Measurements from ENCODE around the gene PARK7.

DNA sequence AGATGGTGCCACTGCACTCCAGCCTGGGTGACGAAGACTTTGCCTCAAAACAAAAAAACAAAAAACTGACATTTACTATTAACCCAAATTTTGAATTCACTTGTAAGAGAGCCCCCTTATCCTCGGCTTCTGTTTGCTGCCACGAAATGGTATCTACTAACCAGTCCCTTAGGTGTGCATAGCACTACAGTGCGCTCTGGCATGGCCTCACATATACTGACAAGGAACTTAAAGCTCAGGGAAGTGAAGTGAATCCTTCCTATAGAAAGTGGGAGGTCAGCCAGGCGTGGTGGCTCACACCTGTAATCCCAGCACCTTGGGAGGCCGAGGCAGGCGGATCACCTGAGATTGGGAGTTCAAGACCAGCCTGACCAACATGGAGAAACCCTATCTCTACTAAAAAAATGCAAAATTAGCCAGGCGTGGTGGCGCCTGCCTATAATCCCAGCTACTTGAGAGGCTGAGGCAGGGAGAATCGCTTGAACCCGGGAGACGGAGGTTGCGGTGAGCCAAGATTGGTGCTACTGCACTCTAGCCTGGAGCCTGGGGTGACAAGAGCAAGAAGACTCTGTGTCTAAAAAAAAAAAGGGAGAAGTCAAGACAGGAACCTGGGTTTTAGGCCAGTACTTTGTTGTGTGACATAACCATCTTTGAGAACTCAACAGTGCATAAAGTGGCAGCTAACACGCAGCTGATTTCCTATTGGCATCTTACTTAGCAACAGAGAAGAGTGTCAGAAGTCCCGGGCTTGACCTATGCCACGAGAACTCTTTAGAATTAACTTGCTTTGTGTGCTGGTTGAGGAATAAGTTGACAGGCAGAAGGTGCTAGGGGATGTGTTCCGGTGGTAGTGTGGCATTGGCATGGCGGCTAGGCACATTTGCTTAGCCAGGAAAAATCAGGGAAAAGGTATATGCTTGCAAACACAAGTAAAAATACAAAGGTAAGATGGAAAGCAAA, 47.8 kb downstream of the PARK7 start:
- TF ChIP-seq, protein P1, sequence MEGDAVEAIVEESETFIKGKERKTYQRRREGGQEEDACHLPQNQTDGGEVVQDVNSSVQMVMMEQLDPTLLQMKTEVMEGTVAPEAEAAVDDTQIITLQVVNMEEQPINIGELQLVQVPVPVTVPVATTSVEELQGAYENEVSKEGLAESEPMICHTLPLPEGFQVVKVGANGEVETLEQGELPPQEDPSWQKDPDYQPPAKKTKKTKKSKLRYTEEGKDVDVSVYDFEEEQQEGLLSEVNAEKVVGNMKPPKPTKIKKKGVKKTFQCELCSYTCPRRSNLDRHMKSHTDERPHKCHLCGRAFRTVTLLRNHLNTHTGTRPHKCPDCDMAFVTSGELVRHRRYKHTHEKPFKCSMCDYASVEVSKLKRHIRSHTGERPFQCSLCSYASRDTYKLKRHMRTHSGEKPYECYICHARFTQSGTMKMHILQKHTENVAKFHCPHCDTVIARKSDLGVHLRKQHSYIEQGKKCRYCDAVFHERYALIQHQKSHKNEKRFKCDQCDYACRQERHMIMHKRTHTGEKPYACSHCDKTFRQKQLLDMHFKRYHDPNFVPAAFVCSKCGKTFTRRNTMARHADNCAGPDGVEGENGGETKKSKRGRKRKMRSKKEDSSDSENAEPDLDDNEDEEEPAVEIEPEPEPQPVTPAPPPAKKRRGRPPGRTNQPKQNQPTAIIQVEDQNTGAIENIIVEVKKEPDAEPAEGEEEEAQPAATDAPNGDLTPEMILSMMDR (IDR thresholded peaks at IDR 0.05): no peak
- no peak for TF ChIP-seq POLR2A (IDR thresholded peaks at IDR 0.05)

Measured in uterus (tissue), 2 donors.